ENCODE results near the gene ABHD16B. TPM values are rescaled to one million over a fixed set of nuclear protein-coding genes. Genes with fewer than 3 reads are reported as not detected.
A peak's percentile ranks its signal among the peaks of the same experiment; 100 is the strongest.

The ABHD16B gene
- total and polyA plus RNA-seq, 2 of the 13 experiments (the other 11 are each of a cell fraction or from before 2014, with no cell fraction given): not detected

DNA sequence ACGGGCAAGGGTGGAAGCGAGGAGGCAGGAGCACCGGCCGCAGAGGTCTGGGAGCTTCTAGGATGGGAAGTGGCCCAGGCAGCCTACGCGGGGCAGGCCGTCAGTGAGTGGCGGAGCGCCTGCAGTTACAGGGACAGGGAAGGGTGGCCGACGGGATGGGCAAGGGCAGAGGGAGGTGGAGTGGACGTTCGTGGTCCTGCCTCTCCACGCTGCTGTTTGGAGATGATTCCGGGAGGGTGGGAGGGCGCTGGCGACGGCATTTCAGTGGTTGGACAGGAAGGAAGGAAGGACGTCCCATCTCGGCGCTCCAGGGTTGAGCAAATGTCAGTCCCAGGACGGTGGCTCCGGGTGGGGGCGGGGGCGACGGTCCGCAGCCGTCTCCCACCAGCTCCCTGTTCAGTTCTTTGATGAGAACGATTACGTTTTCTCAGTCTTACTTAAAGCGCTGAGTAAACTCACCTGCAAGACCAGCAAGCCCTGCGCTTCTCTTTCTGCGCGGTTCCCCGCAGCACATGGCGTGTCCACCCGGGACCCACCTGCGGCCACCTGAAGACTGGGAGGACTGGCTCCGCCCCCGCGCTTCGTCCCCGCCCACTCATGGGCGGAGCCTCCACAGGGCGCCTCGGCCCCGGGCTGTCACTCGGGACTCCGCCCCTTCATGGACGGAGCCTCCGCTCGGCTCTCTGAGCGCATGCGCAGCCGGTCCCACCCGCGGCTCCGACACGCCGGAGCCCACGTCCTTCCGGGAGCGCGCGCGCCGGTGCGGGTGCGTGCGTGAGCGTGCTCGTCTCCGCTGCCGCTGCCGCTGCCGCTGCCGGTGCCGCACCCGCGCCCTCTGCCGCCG lies 33.3 kb downstream of the ABHD16B start, which contains the start of gene DNAJC5 (continued):
- TF ChIP-seq, protein P1, sequence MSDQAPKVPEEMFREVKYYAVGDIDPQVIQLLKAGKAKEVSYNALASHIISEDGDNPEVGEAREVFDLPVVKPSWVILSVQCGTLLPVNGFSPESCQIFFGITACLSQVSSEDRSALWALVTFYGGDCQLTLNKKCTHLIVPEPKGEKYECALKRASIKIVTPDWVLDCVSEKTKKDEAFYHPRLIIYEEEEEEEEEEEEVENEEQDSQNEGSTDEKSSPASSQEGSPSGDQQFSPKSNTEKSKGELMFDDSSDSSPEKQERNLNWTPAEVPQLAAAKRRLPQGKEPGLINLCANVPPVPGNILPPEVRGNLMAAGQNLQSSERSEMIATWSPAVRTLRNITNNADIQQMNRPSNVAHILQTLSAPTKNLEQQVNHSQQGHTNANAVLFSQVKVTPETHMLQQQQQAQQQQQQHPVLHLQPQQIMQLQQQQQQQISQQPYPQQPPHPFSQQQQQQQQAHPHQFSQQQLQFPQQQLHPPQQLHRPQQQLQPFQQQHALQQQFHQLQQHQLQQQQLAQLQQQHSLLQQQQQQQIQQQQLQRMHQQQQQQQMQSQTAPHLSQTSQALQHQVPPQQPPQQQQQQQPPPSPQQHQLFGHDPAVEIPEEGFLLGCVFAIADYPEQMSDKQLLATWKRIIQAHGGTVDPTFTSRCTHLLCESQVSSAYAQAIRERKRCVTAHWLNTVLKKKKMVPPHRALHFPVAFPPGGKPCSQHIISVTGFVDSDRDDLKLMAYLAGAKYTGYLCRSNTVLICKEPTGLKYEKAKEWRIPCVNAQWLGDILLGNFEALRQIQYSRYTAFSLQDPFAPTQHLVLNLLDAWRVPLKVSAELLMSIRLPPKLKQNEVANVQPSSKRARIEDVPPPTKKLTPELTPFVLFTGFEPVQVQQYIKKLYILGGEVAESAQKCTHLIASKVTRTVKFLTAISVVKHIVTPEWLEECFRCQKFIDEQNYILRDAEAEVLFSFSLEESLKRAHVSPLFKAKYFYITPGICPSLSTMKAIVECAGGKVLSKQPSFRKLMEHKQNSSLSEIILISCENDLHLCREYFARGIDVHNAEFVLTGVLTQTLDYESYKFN (CRISPR knock-in tag; conservative IDR thresholded peaks at IDR 0.05): peak; percentile 49; the same call in 1 of the 2 replicates
- no peak for TF ChIP-seq ZNF282 (IDR thresholded peaks at IDR 0.05; ENCODE audit: partially characterized antibody)
- TF ChIP-seq ZSCAN31 (CRISPR knock-in tag; IDR thresholded peaks at IDR 0.05; ENCODE audit: low read depth): peak; percentile 19; the same call in 1 of the 2 replicates
- peak; percentile 78 for TF ChIP-seq TAF1 (CRISPR knock-in tag; IDR thresholded peaks at IDR 0.05)
- TF ChIP-seq ZNF7 (CRISPR knock-in tag; IDR thresholded peaks at IDR 0.05): no peak
- no peak for TF ChIP-seq BHLHE40 (IDR thresholded peaks at IDR 0.05; ENCODE audit: low read length)
- peak; percentile 71 for TF ChIP-seq MED1 (CRISPR knock-in tag; IDR thresholded peaks at IDR 0.05)
- TF ChIP-seq, protein P2, sequence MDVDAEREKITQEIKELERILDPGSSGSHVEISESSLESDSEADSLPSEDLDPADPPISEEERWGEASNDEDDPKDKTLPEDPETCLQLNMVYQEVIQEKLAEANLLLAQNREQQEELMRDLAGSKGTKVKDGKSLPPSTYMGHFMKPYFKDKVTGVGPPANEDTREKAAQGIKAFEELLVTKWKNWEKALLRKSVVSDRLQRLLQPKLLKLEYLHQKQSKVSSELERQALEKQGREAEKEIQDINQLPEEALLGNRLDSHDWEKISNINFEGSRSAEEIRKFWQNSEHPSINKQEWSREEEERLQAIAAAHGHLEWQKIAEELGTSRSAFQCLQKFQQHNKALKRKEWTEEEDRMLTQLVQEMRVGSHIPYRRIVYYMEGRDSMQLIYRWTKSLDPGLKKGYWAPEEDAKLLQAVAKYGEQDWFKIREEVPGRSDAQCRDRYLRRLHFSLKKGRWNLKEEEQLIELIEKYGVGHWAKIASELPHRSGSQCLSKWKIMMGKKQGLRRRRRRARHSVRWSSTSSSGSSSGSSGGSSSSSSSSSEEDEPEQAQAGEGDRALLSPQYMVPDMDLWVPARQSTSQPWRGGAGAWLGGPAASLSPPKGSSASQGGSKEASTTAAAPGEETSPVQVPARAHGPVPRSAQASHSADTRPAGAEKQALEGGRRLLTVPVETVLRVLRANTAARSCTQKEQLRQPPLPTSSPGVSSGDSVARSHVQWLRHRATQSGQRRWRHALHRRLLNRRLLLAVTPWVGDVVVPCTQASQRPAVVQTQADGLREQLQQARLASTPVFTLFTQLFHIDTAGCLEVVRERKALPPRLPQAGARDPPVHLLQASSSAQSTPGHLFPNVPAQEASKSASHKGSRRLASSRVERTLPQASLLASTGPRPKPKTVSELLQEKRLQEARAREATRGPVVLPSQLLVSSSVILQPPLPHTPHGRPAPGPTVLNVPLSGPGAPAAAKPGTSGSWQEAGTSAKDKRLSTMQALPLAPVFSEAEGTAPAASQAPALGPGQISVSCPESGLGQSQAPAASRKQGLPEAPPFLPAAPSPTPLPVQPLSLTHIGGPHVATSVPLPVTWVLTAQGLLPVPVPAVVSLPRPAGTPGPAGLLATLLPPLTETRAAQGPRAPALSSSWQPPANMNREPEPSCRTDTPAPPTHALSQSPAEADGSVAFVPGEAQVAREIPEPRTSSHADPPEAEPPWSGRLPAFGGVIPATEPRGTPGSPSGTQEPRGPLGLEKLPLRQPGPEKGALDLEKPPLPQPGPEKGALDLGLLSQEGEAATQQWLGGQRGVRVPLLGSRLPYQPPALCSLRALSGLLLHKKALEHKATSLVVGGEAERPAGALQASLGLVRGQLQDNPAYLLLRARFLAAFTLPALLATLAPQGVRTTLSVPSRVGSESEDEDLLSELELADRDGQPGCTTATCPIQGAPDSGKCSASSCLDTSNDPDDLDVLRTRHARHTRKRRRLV (CRISPR knock-in tag; IDR thresholded peaks at IDR 0.05): no peak
- TF ChIP-seq, protein P3, sequence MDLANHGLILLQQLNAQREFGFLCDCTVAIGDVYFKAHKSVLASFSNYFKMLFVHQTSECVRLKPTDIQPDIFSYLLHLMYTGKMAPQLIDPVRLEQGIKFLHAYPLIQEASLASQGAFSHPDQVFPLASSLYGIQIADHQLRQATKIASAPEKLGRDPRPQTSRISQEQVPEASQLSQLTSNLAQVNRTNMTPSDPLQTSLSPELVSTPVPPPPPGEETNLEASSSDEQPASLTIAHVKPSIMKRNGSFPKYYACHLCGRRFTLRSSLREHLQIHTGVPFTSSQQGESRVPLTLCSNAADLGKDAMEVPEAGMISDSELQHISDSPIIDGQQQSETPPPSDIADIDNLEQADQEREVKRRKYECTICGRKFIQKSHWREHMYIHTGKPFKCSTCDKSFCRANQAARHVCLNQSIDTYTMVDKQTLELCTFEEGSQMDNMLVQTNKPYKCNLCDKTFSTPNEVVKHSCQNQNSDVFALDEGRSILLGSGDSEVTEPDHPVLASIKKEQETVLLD (CRISPR knock-in tag; IDR thresholded peaks at IDR 0.05; ENCODE audit: low read depth): peak; percentile 94
- TF ChIP-seq ZNF670 (CRISPR knock-in tag; IDR thresholded peaks at IDR 0.05; ENCODE audit: borderline replicate concordance): no peak
- TF ChIP-seq GTF2F1 (IDR thresholded peaks at IDR 0.05; ENCODE audit: low read length): no peak; the same call in 1 of the 2 replicates
- no peak for TF ChIP-seq MED8 (CRISPR knock-in tag; IDR thresholded peaks at IDR 0.05; ENCODE audit: insufficient replicate concordance)
- TF ChIP-seq, protein P4, sequence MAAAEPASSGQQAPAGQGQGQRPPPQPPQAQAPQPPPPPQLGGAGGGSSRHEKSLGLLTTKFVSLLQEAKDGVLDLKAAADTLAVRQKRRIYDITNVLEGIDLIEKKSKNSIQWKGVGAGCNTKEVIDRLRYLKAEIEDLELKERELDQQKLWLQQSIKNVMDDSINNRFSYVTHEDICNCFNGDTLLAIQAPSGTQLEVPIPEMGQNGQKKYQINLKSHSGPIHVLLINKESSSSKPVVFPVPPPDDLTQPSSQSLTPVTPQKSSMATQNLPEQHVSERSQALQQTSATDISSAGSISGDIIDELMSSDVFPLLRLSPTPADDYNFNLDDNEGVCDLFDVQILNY (CRISPR knock-in tag; conservative IDR thresholded peaks at IDR 0.05): 0 out of 2 replicates have a peak, but pooled peaks have one; percentile 18
- peak; percentile 68; the same call in 1 of the 2 replicates for TF ChIP-seq PHF8 (CRISPR knock-in tag; IDR thresholded peaks at IDR 0.05)
- TF ChIP-seq FOXP1 (IDR thresholded peaks at IDR 0.05): no peak
- no peak for TF ChIP-seq FOXP1 (CRISPR knock-in tag; IDR thresholded peaks at IDR 0.05)
- TF ChIP-seq ZNF12 (CRISPR knock-in tag; IDR thresholded peaks at IDR 0.05): no peak

Measured in HepG2 (cell line).